SK-N-MC (cell line): Measurements from ENCODE around the gene ZCCHC3.

Experiments
- EZH2 ChIP-seq: fragments of 200-600 bp; sonication (generic); IDR thresholded peaks from one replicate; pipeline ENCODE4 v1.6.1; 2017; ENCODE audit warnings: antibody characterized with exemption
- POLR2AphosphoS5 ChIP-seq: IDR thresholded peaks from 2 replicates; pipeline ENCODE4 v1.6.1; 2012; ENCODE audit warnings: mild to moderate bottlenecking, low read depth, low read length, borderline replicate concordance

DNA sequence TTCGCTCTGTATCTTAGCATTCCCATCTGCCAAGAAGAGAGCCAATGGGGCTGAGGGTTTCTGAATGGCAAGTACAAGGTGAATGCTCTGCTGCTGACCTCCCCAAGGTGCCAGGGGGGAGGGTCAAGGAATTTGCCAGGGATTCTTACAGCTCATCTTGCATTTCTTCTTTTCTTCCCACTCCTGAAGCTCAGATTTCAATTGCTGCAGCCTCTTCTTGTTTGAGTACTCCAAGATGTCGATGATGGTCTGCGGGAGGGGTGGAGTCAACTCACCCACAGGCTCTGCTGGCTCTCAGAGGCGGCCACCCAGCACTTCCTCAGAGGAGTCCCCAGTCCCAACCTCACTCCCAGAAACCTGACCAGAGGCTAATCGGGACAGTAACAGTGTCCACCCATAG, 19.2 kb upstream of the ZCCHC3 start:
- TF ChIP-seq POLR2AphosphoS5 (no peak), EZH2 (no peak)
